ENCODE measurements around the gene CTNNAL1.
"Not testable (repeated sequence)": the region's sequence is repeated elsewhere in the genome, so short reads cannot be mapped to it uniquely, and the experiment has no call there.

CTNNAL1 gene

DNA sequence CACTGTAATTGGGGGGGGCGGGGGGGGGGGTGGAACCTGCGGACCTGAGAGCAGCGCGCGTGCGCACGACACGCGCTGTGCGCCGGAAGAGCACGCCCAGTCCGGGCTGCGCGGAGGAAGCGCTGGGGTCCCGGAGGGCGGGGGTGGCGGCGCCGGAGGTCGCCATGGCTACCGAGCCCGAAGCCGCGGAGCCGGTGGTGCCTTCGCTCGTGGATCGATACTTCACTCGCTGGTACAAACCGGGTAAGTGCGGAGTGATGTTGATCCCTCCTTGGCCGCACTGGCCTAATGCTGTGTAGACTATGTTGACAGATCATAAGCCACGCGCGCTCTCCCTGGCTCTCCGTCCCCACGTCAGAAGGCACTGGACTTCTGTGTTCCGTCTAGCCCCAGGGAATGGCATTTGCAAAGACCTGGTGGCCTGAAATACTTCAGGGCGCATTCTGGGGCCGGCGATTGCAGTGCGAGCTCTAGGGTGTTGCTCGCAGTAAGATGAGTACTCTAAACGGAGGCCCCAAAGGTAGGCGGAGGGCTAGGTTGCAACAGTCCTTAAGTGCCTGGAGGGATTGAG, 78.9 kb downstream of the CTNNAL1 start, which contains the start of gene ABITRAM:
TSS of gene ABITRAM (plus strand) at position 78 of the 571 bp plus-strand sequence. CDS start at position 165, 87 bp downstream.
- peak within 1 kb of the TSS; percentile 99 for H3K4me3 ChIP-seq (ENCODE audit: low read depth, low read length)

DNA sequence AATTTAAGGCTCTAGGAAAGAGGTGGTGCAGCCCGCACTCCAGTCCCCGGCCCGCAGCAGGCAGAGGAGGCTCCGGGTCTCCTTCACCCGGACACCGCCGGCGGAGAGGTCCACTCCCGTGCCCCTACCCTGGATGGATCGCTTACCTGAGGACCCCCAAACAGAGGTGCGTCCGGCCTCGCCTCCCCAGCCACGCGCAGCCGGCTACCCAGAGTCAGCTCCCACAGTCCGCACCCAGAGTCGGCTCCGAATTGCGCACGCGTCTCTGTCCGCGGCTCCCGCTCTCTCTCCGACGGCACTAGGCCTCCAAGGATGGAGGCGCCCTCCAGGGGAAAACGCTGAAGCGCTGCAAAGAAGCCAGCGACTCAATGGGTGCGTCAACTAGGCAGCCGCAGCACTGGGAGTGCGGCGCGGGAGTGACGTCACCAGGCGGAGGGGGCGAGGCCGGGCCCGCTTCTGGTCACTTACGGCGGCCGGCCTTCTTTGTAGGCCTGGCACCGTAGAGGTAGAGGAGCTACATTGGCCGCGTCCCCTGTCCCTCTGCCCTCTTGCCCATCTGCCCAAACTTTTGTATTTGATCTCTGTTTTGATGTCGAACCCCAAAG, 79.5 kb downstream of the CTNNAL1 start, which contains the start of gene ELP1:
TSS of gene ELP1 (minus strand) at position 407 of the 605 bp plus-strand sequence. CDS start 2,978 bp downstream, outside the sequence.
- H3K4me3 ChIP-seq (ENCODE audit: low read depth, low read length) = peak within 1 kb of the TSS; percentile 99

DNA sequence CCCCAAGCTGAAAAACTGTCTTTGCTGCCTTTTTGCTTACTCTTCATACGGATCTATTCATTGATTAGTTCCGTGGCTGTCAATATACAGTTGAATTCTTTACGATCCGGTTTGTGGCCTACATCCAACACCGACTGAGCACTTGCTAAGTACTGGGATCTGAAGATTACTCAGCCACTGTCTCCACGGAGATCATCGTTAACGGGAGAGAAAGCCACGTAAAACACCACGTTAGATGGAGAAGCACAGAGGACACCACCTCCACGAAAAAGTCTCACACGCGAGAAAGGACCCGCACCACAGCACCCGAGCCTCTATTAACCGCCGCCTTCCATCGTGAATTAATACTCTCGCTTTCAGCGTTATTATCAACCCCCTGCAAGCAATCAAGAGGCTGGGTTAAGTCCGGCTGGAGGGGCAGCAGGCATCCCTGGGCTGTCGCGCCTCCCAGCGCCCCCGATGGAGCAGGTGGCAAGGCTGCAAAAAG, 80.0 kb downstream of the CTNNAL1 start:
- H3K4me3 ChIP-seq (ENCODE audit: low read depth, low read length) = peak overlapping the region; percentile 99

GRCh38 chr9:108928386-108928785, 84.9 kb downstream of the CTNNAL1 start:
- no peak overlapping the region for H3K4me3 ChIP-seq (ENCODE audit: low read depth, low read length)

DNA sequence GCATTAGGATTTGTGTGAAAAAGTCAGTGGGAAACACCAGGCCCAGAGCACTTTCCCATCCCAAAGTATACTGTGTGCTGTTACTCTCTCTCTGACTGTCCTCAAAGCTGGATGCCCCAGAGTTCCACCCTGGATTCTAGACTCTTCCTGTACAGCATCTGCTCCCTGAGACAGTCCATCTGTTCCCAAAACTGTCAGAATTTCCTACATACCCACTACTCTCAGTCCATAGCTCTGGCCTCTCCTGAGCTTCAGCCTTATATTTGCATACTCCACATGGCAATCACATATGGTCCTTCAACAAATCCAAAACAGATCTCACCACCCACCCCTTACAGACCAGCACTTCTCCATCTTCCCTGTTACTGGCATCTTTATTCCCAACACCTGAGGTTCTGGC, 88.8 kb downstream of the CTNNAL1 start:
- no peak overlapping the region for H3K4me3 ChIP-seq (ENCODE audit: low read depth, low read length)

DNA sequence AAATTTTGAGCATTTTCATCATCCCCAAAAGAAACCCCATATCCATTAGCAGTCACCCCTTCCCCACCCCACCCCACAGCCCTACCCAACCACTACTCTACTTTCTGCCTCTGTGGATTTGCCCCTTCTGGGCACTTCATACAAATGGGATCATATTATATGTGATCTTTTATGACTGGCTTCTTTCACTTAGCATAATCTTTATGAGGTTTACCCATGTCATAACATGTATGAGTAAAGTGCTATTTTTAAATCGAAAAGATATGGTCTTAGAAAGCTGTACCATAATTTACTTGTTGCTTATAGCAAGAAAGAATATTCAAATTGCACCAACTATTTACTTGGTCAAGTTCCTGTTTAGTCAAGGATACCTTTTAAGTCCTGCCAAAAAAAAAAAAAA, 92.1 kb downstream of the CTNNAL1 start:
- no peak overlapping the region for H3K4me3 ChIP-seq (ENCODE audit: low read depth, low read length)

DNA sequence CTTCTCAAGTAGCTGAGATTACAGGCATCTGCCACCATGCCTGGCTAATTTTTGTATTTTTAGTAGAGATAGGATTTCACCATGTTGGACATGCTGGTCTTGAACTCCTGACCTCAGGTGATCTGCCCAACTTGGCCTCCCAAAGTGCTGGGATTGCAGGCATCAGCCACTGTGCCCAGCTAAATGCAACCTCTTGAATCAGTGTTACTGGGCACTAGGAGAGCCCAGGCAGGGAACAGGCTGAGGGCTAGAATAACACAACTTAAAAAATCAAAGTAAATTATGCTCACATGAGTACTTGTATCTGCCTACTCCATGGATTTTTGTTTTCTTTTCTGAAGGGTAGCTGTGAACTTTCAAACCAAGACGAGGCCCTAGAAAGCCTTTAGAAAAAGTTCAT, 92.9 kb downstream of the CTNNAL1 start:
- H3K4me3 ChIP-seq (ENCODE audit: low read depth, low read length) = not testable (repeated sequence)

DNA sequence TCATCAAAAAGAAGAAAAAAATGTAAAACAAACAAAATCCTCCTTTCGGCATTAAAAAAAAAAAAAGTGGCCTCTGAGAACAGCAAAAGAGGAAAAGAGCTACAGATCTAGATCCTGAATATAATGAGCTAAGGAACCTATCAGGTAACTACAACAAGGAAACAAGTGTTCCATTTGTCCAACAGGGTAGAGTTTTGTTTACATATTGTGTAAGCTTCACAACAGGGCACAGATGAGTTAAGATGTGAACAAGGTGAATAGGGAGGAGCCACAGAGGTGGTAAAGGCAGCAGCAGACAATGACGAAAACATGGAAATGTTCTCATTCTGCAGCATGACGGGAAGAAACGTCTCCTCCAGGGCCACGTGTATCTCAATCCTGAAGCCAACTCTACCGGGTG, 93.8 kb downstream of the CTNNAL1 start:
- no peak overlapping the region for H3K4me3 ChIP-seq (ENCODE audit: low read depth, low read length)

- H3K4me3 ChIP-seq (ENCODE audit: low read depth, low read length) = no peak overlapping the region
Observed at GRCh38 chr9:108913391-108913790, 99.9 kb downstream of the CTNNAL1 start.

DNA sequence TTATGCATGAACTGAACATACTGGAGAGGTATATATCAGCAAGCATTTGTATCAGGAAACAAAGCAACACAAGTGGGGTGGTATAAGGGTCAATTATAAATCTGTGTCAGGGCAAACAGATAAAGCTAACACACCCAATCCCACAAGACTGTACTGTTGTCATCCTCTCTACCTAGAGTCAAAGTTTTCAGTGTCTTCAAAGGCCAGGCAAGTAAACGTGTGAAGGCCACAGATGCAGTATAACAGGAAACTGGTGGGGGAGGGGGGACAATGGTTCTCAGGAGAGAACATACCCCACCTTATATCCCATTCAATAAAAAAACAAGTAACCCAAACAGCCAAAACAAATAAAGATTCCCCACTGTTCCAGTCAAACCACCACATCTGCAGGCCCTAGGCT, 101.5 kb downstream of the CTNNAL1 start:
- no peak overlapping the region for H3K4me3 ChIP-seq (ENCODE audit: low read depth, low read length)

DNA sequence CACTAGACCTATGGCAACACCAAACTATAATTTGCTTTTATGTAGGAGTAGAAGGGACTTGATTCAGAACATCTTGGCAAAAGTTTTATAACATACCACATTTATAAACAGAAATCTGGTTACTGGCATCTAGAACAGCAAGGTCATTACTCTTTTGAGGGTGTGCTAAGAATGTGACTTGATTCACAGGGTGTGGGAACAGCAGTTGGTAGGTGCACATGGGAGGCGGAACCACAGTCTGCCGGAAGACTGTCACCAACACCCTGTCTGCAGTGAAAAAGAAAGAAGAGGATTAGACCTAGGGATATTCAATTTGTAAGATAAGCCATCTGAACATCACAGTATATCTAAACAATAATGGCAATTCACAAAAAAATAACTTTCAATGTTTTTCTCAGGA, 102.4 kb downstream of the CTNNAL1 start:
- no peak overlapping the region for H3K4me3 ChIP-seq (ENCODE audit: low read depth, low read length)

DNA sequence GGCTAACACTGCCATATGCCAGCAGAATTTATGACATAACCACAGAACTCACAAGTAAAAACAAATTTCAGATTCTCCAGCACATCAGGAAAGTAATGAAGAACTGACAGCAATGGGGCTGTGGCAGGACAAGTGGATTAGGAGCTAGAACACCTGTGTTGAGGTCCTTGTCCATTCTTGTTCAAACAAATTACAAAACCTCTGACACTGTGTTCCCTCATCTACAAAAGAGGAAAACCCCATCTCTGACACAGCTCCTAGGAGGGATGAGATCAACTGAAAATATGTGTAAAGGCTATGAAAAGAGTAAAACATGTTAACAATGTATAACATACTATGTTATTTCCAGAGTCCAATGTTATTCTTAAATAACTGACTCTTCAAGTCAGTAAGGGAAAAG, 102.9 kb downstream of the CTNNAL1 start:
- H3K4me3 ChIP-seq (ENCODE audit: low read depth, low read length) = no peak overlapping the region

- H3K4me3 ChIP-seq (ENCODE audit: low read depth, low read length) = no peak overlapping the region
Observed at GRCh38 chr9:108905494-108905893, 107.8 kb downstream of the CTNNAL1 start.

DNA sequence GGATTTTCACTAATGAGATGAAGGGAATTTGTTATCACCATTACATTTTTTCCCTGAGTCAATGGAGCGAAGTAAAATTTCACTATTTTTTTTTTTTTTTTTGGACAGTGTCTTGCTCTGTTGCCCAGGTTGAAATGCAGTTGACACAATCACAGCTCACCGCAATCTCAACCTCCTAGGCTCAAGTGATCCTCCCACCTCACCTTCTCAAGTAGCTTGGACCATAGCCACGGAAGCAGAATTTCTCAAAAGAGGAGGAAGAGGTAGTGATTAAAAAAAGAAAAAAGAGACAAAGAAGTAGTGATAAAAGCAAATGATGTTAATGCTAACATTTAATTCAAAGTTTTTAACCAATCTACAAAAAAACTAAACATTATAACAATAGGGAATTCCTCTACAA, 109.1 kb downstream of the CTNNAL1 start:
- no peak overlapping the region for H3K4me3 ChIP-seq (ENCODE audit: low read depth, low read length)

- no peak overlapping the region for H3K4me3 ChIP-seq (ENCODE audit: low read depth, low read length)
Observed at GRCh38 chr9:108903420-108904103, 109.7 kb downstream of the CTNNAL1 start.

DNA sequence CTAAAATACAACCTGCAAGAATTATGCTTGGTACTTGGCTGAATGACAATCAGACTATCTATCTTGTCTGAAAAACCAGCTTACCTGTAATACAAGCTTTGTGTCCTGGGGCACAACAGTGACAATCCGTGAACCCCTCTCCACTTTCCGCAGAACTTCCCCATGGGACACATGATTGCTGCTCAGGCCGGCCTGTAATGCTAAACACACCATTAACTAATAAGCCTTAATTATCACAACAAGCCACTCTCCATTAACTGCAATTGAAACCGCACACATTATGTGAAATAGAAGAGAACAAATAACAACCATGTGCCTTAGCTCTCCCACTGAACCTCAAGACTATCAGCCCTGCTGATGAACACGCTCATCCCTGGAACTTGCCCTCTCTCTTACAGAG, 113.1 kb downstream of the CTNNAL1 start:
- no peak overlapping the region for H3K4me3 ChIP-seq (ENCODE audit: low read depth, low read length)

DNA sequence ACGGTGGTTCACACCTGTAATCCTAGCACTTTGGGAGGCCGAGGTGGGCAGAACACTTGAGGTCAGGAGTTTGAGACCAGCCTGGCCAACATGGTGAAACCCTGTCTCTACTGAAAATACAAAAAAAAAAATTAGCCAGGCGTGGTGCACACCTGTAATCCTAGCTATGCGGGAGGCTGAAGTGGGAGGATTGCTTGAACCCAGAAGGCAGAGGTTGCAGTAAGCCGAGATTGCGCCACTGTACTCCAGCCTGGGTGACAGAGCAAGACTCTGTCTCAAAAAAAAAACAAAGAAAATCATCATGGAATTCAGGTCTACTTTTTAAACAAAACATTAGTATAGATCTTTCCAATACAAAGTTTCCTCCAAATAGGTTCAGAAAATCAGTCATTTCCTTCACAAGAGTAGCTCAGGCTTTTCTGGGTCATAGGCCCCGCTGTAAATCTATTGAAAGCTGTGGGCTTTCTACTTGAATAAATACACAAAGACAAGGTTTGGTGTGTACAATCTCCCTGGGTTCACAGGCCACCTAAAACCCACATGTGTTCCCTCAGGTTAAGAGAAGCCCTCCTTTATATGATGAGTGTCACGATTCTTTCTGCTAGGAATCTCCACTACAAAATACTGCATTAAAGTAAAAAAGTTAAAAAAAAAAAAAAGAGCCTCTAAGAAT, 114.1 kb downstream of the CTNNAL1 start:
- not testable (repeated sequence) for H3K4me3 ChIP-seq (ENCODE audit: low read depth, low read length)

GRCh38 chr9:108897324-108898096, 115.8 kb downstream of the CTNNAL1 start:
- no peak overlapping the region for H3K4me3 ChIP-seq (ENCODE audit: low read depth, low read length)

DNA sequence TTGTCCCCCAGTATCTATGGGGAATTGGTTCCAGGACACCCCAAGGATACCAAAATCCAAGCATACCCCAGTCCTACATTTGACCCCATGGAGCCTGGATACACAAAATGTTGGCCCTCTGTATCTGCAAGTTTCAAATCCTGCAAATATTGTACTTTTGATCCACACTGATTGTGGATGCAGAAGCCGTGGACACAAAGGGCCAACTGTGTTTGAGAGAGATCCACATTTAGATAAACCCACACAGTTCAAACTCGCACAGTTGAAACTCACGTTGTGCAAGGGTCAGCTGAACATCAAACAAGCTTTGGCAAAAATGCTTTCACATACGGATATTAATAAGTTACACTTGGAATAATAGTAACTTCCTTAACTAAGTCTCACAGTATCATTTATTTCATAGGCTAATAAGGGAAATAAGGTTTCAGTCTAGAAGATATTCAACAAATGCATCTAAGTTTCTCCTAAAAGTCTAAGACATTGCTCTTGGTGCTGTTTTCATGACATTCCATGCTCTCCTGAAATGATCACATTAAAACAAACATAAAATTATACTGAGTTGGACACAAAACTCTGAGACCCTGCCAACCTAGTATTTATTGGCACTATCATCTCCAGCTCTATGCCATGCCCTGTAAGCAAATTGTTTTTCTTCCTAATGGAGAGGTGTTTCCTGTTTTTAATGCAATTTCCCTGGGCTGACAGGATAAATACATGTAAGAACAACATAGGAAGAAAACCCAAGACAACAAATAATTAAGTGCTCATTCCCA, 118.9 kb downstream of the CTNNAL1 start:
- no peak overlapping the region for H3K4me3 ChIP-seq (ENCODE audit: low read depth, low read length)
